GM12872 (cell line): ENCODE measurements around the gene HNRNPLL.

ENCODE experiments used
- TF ChIP-seq, protein P1 (sequence below): IDR thresholded peaks from 3 replicates; pipeline ENCODE4 v1.5.1; 2011; ENCODE audit warnings: low read depth, mild to moderate bottlenecking, low read length, moderate library complexity; ENCODE audit not compliant: insufficient read depth

HNRNPLL gene

DNA sequence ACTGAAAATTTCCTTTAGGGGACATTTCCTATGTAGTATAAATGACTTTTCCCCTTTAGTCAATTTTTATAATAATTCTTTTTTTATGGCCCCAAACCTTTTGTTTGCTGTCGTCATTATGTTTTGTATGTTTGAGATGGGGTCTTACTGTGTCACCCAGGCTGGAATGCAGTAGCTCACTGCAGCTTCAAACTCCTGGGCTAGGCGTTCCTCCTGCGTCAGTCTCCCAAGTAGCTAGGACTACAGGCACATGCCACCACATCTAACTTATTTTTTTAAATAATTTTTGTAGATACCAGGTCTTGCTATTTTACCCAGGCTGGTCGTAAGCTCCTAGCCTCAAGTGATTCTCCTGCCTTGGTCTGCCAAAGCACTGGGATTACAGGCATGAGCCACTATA lies 32.4 kb upstream of the HNRNPLL start:
- TF ChIP-seq, protein P1, sequence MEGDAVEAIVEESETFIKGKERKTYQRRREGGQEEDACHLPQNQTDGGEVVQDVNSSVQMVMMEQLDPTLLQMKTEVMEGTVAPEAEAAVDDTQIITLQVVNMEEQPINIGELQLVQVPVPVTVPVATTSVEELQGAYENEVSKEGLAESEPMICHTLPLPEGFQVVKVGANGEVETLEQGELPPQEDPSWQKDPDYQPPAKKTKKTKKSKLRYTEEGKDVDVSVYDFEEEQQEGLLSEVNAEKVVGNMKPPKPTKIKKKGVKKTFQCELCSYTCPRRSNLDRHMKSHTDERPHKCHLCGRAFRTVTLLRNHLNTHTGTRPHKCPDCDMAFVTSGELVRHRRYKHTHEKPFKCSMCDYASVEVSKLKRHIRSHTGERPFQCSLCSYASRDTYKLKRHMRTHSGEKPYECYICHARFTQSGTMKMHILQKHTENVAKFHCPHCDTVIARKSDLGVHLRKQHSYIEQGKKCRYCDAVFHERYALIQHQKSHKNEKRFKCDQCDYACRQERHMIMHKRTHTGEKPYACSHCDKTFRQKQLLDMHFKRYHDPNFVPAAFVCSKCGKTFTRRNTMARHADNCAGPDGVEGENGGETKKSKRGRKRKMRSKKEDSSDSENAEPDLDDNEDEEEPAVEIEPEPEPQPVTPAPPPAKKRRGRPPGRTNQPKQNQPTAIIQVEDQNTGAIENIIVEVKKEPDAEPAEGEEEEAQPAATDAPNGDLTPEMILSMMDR = no peak

DNA sequence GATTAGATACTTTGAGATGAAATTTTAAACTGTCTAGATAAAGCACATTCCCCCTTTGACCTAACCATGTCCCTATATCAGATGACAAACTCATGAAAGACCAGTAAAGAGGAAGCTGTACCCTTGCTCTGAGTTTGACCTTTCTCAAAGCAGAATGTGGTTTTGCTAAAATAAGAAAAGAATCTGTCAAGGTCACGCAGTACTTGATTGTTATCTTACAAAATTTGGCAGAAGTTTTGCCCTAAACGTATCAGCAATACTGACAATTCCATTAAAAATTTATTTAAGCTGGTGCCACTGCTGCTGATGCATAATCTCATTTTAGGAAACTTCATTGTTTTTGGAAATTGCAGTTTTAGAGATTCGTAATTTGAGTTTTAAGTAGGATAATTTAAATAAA lies 32.0 kb upstream of the HNRNPLL start:
- TF ChIP-seq, protein P1 = no peak

DNA sequence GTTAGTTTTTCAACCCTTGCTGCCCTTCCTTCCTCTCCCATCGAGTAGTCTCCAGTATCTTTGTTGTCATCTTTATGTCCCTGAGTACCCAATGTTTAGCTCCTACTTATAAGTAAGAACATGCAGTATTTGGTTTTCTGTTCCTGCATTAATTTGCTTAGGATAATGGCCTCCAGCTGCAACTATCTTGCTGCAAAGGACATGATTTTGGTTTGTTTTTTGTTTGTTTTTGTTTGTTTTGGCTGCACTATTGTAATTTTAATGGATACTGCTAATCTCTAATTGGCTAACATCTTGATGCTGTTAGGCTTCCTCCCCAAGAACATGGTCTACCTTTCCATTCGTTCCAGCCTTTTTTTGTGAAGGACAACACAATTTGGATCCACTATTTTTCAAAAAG lies 31.2 kb upstream of the HNRNPLL start:
- TF ChIP-seq, protein P1 = no peak

DNA sequence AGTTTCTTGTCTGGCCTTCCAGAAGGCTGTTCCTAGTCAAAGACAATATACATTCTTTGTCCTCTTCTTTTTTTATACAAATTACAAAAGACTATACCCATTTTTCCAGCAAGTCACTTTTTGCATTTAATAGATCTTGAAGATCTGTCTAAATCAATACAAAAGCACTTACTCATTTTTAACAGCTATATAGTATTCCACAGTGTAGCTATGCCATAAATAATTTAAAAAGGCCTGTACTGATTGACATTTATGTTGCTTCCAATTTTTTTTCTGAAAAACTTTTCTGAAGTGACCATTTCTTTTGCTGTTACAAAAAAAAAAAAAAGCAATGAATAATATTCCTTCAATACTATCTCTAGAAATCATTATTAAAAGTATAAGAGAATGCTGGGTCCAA lies 30.3 kb upstream of the HNRNPLL start:
- TF ChIP-seq, protein P1 = no peak

DNA sequence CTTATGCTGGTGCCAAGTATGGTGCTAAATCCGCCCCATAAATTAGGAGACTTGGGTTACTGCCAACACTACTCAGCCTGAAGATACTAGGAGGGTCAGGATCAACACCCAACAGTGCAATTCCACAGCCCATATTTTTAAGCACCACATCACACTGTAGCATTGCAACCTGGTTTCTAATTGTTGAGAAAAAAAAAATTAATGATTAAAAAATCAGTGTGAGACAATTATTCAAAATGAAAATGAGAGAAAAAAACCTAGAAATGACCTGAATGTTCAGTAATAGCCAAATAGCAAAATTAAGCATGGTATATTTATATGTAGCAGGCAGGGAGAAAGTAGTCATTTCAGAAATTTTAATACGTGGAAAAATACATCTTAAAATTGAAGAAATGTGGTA lies 29.2 kb upstream of the HNRNPLL start:
- TF ChIP-seq, protein P1 = no peak

DNA sequence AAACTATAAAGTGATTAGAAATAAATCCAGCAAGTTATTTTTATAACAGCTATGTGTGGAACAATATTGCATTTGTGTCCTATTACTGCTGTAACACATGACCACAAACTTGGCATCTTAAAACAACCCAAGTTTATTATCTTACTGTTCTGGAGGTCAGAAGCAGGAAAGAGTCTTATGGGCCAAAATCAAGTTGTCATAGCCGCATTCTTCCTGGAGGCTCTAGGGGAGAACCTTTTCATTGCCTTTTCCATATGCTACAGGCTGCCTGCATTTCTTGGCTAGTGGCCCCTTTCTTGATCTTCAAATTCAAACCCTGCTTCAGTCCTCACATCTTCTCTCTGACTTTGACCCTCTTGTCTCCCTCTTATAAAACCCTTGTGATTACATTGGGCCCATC lies 27.0 kb upstream of the HNRNPLL start:
- TF ChIP-seq, protein P1 = no peak

DNA sequence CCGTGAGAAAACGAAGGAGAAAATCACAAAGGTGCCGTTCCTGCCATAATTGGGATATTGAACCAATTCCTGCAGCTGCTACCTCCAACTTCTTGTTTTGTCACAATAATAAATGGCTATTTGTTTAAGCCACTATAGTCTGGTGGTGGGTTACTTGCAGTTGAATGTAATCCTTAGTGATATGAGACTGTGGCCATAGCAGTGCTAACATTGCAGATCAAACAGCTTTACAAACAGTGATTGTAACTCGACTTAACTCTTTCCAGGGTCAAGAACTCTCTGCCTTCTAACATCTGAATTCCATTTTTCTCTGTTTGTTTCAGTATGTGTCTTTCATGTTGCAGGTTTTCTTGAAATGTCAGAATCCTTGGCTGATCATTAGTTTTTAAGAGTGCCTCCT lies 24.7 kb upstream of the HNRNPLL start:
- TF ChIP-seq, protein P1 = no peak
